ENCODE measurements around the gene RNPEPL1. TPM values are rescaled to one million over a fixed set of nuclear protein-coding genes. Genes with fewer than 3 reads are reported as not detected.

The RNPEPL1 gene
- total and polyA plus RNA-seq, 2 experiments from 2014 or later = 6.0 to 21.0 TPM

DNA sequence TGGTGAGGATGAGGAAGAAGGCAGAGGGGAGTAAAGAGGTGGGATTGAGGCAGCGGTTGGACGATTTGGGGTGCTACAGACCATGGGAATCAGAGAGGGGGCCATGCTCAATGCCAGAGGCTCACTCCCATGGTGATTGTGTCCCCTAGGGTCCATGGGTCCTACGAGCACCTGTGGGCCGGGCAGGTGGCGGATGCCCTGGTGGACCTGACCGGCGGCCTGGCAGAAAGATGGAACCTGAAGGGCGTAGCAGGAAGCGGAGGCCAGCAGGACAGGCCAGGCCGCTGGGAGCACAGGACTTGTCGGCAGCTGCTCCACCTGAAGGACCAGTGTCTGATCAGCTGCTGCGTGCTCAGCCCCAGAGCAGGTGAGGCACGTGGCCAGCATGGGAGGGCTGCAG lies 23.5 kb downstream of the RNPEPL1 start:
- ATAC-seq = no peak
- H3K36me3 ChIP-seq (ENCODE audit: insufficient read depth) = no peaks in the 10 kb centered on the region
- no peak for DNase-seq (ENCODE audit: low spot score)

DNA sequence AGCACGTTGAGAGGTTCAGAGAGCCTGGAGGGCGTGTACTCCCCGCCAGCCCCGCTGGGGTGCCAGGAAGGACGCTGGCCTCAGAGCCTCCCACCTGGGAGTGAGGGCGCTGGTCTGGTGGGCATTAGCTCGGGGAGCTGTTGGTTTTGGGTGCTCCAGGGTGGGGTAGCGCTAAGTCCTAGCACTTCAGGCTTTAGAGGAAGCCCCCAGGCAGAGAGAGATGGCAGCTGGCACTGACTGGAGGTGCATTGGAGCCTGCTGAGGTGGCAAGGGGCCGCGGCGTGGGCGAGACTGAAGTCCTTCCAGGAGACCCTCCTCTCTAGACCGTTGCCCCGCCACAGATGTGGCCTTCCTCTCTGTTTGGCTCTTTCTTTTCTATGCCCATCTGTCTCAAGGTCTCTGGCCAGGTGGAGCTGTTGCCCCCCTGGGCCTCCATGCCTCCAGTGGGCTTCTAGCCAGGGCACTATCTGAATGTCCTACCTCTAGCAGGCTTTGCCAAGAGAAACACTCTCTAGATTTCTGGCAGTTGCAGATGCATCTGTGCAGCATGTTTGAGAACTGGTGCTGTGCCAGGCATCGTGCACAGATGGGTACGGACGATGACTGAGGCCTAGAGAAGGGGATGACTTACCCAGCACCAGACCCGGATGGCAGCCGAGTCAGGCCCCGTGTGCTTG lies 24.9 kb downstream of the RNPEPL1 start:
- H3K4me3 ChIP-seq = no peak overlapping the region
- no peak for ATAC-seq
- no peaks in the 10 kb centered on the region for H3K27me3 ChIP-seq (ENCODE audit: insufficient read depth)
- peaks cover 11% of the 10 kb centered on the region for H3K4me1 Mint-ChIP-seq
- no peaks in the 10 kb centered on the region for H3K9me2 ChIP-seq (ENCODE audit: insufficient read depth)
- no peak for DNase-seq (ENCODE audit: low spot score)
- H3F3A ChIP-seq (replicated peaks; ENCODE audit: low read depth) = no peaks in the 10 kb centered on the region
- peaks cover 40% of the 10 kb centered on the region for H3K79me2 ChIP-seq (replicated peaks; ENCODE audit: insufficient read depth)
- peaks cover 3% of the 10 kb centered on the region; the same call in 2 of the 3 replicates for H3K36me3 Mint-ChIP-seq (ENCODE audit: low read depth)
- H3K27me3 Mint-ChIP-seq (ENCODE audit: insufficient read depth, low read depth, poor library complexity) = peaks cover 3% of the 10 kb centered on the region
- no peak overlapping the region for H3K27ac Mint-ChIP-seq
- no peak overlapping the region for H3K27ac ChIP-seq (ENCODE audit: low read depth)
- peaks cover 9% of the 10 kb centered on the region for H4K20me1 ChIP-seq (replicated peaks; ENCODE audit: insufficient read depth)
- no peaks in the 10 kb centered on the region for H3K9me3 Mint-ChIP-seq
- no peak overlapping the region for H2AFZ ChIP-seq
- no peak overlapping the region for H3K4me2 ChIP-seq
- peaks cover under 1% of the 10 kb centered on the region; the same call in 1 of the 2 replicates for H3K4me1 ChIP-seq (ENCODE audit: insufficient read depth)
- H3K4me3 Mint-ChIP-seq = no peak overlapping the region
- H3K36me3 ChIP-seq (ENCODE audit: insufficient read depth) = no peaks in the 10 kb centered on the region
- no peak for TF ChIP-seq EZH2phosphoT487 (IDR thresholded peaks at IDR 0.05; ENCODE audit: unreplicated experiment)
- TF ChIP-seq, protein P1, sequence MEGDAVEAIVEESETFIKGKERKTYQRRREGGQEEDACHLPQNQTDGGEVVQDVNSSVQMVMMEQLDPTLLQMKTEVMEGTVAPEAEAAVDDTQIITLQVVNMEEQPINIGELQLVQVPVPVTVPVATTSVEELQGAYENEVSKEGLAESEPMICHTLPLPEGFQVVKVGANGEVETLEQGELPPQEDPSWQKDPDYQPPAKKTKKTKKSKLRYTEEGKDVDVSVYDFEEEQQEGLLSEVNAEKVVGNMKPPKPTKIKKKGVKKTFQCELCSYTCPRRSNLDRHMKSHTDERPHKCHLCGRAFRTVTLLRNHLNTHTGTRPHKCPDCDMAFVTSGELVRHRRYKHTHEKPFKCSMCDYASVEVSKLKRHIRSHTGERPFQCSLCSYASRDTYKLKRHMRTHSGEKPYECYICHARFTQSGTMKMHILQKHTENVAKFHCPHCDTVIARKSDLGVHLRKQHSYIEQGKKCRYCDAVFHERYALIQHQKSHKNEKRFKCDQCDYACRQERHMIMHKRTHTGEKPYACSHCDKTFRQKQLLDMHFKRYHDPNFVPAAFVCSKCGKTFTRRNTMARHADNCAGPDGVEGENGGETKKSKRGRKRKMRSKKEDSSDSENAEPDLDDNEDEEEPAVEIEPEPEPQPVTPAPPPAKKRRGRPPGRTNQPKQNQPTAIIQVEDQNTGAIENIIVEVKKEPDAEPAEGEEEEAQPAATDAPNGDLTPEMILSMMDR (conservative IDR thresholded peaks at IDR 0.05; ENCODE audit: low read depth in 2 of 2) = no peak
- TF ChIP-seq, protein P2, sequence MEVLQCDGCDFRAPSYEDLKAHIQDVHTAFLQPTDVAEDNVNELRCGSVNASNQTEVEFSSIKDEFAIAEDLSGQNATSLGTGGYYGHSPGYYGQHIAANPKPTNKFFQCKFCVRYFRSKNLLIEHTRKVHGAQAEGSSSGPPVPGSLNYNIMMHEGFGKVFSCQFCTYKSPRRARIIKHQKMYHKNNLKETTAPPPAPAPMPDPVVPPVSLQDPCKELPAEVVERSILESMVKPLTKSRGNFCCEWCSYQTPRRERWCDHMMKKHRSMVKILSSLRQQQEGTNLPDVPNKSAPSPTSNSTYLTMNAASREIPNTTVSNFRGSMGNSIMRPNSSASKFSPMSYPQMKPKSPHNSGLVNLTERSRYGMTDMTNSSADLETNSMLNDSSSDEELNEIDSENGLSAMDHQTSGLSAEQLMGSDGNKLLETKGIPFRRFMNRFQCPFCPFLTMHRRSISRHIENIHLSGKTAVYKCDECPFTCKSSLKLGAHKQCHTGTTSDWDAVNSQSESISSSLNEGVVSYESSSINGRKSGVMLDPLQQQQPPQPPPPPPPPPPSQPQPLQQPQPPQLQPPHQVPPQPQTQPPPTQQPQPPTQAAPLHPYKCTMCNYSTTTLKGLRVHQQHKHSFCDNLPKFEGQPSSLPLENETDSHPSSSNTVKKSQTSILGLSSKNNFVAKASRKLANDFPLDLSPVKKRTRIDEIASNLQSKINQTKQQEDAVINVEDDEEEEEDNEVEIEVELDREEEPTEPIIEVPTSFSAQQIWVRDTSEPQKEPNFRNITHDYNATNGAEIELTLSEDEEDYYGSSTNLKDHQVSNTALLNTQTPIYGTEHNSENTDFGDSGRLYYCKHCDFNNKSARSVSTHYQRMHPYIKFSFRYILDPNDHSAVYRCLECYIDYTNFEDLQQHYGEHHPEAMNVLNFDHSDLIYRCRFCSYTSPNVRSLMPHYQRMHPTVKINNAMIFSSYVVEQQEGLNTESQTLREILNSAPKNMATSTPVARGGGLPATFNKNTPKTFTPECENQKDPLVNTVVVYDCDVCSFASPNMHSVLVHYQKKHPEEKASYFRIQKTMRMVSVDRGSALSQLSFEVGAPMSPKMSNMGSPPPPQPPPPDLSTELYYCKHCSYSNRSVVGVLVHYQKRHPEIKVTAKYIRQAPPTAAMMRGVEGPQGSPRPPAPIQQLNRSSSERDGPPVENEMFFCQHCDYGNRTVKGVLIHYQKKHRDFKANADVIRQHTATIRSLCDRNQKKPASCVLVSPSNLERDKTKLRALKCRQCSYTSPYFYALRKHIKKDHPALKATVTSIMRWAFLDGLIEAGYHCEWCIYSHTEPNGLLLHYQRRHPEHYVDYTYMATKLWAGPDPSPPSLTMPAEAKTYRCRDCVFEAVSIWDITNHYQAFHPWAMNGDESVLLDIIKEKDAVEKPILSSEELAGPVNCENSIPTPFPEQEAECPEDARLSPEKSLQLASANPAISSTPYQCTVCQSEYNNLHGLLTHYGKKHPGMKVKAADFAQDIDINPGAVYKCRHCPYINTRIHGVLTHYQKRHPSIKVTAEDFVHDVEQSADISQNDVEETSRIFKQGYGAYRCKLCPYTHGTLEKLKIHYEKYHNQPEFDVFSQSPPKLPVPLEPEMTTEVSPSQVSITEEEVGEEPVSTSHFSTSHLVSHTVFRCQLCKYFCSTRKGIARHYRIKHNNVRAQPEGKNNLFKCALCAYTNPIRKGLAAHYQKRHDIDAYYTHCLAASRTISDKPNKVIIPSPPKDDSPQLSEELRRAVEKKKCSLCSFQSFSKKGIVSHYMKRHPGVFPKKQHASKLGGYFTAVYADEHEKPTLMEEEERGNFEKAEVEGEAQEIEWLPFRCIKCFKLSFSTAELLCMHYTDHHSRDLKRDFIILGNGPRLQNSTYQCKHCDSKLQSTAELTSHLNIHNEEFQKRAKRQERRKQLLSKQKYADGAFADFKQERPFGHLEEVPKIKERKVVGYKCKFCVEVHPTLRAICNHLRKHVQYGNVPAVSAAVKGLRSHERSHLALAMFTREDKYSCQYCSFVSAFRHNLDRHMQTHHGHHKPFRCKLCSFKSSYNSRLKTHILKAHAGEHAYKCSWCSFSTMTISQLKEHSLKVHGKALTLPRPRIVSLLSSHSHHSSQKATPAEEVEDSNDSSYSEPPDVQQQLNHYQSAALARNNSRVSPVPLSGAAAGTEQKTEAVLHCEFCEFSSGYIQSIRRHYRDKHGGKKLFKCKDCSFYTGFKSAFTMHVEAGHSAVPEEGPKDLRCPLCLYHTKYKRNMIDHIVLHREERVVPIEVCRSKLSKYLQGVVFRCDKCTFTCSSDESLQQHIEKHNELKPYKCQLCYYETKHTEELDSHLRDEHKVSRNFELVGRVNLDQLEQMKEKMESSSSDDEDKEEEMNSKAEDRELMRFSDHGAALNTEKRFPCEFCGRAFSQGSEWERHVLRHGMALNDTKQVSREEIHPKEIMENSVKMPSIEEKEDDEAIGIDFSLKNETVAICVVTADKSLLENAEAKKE (CRISPR knock-in tag; IDR thresholded peaks at IDR 0.05) = no peak

More for the DNA sequence above, 23.5 kb downstream of the RNPEPL1 start:
- Histone ChIP-seq H3K27me3 (ENCODE audit: insufficient read depth) (no peaks in the 10 kb centered on the region), H3K27ac (ENCODE audit: low read depth) (no peak overlapping the region), H3K79me2 (replicated peaks; ENCODE audit: insufficient read depth) (peaks cover 51% of the 10 kb centered on the region), H2AFZ (no peak overlapping the region), H3K4me1 (ENCODE audit: insufficient read depth) (peaks cover 10% of the 10 kb centered on the region), H3F3A (replicated peaks; ENCODE audit: low read depth) (no peaks in the 10 kb centered on the region), H4K20me1 (replicated peaks; ENCODE audit: insufficient read depth) (peaks cover 18% of the 10 kb centered on the region), H3K4me3 (no peak overlapping the region), H3K9me2 (ENCODE audit: insufficient read depth) (no peaks in the 10 kb centered on the region), H3K4me2 (no peak overlapping the region)
- Mint-ChIP-seq H3K36me3 (ENCODE audit: low read depth) (peaks cover 3% of the 10 kb centered on the region; the same call in 2 of the 3 replicates), H3K4me3 (no peak overlapping the region), H3K4me1 (peaks cover 22% of the 10 kb centered on the region), H3K27me3 (ENCODE audit: insufficient read depth, low read depth, poor library complexity) (peaks cover 14% of the 10 kb centered on the region), H3K9me3 (no peaks in the 10 kb centered on the region), H3K27ac (no peak overlapping the region)
- TF ChIP-seq, protein P3, sequence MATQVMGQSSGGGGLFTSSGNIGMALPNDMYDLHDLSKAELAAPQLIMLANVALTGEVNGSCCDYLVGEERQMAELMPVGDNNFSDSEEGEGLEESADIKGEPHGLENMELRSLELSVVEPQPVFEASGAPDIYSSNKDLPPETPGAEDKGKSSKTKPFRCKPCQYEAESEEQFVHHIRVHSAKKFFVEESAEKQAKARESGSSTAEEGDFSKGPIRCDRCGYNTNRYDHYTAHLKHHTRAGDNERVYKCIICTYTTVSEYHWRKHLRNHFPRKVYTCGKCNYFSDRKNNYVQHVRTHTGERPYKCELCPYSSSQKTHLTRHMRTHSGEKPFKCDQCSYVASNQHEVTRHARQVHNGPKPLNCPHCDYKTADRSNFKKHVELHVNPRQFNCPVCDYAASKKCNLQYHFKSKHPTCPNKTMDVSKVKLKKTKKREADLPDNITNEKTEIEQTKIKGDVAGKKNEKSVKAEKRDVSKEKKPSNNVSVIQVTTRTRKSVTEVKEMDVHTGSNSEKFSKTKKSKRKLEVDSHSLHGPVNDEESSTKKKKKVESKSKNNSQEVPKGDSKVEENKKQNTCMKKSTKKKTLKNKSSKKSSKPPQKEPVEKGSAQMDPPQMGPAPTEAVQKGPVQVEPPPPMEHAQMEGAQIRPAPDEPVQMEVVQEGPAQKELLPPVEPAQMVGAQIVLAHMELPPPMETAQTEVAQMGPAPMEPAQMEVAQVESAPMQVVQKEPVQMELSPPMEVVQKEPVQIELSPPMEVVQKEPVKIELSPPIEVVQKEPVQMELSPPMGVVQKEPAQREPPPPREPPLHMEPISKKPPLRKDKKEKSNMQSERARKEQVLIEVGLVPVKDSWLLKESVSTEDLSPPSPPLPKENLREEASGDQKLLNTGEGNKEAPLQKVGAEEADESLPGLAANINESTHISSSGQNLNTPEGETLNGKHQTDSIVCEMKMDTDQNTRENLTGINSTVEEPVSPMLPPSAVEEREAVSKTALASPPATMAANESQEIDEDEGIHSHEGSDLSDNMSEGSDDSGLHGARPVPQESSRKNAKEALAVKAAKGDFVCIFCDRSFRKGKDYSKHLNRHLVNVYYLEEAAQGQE (IDR thresholded peaks at IDR 0.05; ENCODE audit: unreplicated experiment) = no peak
- TF ChIP-seq, protein P4, sequence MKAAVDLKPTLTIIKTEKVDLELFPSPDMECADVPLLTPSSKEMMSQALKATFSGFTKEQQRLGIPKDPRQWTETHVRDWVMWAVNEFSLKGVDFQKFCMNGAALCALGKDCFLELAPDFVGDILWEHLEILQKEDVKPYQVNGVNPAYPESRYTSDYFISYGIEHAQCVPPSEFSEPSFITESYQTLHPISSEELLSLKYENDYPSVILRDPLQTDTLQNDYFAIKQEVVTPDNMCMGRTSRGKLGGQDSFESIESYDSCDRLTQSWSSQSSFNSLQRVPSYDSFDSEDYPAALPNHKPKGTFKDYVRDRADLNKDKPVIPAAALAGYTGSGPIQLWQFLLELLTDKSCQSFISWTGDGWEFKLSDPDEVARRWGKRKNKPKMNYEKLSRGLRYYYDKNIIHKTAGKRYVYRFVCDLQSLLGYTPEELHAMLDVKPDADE (IDR thresholded peaks at IDR 0.05) = no peak
